GM18873 (cell line): Measurements from ENCODE around the gene LRBA.

ENCODE experiments used
- ATAC-seq: cut with Tn5 transposase; IDR thresholded peaks from one replicate; pipeline ENCODE4 v1.9.1; 2021; ENCODE audit warnings: mild to moderate bottlenecking, moderate library complexity, moderate number of reproducible peaks; ENCODE audit not compliant: unreplicated experiment, low FRiP score

LRBA gene

DNA sequence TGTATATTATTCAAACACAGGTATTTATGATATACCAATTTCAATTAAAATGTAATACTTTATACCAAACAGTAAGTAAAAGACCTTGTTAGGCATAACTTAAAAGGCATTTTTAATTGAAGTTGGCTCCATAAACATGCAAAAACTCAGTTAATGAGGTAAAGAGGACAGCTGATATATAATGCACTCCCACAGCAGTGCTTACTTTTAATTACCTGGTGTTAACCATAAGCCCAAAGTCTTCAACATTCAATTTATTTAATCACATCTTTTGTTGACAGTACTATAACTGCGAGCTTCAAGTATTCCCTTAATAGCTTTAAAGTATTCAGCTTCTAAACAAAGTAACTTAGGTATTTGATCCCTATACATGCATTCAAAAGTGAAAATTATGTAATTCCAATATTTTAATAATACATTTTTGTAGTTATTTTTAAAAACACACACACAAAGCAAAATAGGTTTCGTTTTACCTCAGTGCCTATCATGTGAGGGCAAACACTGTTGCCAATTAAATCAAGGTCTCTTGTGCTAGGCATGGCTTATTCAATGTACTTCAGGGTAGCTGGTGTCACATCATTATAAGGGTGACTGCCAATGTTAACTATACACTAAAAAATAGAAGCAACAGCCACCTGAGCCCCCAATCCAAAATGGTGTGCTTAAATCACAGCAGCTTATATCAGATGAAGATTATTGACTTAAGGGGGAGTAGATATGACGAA is 197.1 kb downstream of the LRBA start:
- ATAC-seq, result no peak

DNA sequence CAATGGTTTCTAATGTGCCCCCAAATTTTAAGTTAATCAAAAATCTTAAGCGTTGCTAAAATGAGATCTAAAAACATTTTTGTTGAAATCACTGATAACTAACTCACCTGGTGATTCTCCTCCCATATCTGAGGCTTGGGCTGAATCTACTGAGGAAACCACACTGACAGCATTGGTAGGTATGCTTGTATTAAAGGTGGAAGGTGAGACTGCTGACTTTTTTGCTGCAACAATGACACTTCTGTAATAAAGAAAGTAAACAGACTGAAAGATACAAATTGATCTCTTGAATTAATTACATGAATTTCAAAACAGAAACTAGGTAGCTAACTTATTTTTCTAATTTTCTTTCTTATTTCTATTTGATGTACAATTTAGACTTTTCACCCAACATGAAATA is 198.1 kb downstream of the LRBA start:
- ATAC-seq, result no peak

DNA sequence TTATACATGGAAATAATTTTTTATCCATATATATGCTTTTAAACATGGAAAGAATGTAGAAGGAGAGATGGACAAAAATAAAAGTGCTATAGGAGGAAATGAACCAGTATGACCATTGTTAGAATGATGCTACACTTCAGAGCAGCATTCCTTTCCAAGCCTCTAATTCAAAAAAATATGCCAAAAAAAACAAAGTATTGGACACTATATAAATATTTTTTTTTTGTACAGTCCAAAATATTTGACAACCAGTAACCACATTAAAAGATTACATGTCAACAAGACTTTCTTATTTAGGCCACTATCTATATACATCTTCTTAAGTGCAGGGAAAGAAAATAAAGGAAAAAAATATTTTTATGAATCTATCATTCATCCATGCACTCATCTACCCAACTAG is 198.6 kb downstream of the LRBA start:
- ATAC-seq, result no peak

DNA sequence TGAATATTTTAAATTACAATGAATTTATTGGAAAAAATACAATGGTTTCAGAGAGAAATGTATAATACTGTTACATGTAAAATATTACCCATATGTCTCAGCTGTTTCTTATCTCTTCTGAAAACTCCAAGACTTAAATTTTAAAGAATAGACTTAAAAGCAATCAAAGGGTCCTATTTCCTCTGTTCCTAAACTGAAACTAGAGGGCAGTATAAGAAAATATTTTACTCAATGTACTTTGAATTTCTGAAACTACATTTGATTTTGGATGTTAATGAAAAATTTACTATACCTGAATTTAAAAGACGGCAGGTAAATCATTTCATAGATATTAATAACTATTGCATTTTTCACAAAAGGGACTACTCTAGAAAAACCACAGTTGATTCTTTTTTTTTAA is 200.2 kb downstream of the LRBA start:
- ATAC-seq, result no peak

DNA sequence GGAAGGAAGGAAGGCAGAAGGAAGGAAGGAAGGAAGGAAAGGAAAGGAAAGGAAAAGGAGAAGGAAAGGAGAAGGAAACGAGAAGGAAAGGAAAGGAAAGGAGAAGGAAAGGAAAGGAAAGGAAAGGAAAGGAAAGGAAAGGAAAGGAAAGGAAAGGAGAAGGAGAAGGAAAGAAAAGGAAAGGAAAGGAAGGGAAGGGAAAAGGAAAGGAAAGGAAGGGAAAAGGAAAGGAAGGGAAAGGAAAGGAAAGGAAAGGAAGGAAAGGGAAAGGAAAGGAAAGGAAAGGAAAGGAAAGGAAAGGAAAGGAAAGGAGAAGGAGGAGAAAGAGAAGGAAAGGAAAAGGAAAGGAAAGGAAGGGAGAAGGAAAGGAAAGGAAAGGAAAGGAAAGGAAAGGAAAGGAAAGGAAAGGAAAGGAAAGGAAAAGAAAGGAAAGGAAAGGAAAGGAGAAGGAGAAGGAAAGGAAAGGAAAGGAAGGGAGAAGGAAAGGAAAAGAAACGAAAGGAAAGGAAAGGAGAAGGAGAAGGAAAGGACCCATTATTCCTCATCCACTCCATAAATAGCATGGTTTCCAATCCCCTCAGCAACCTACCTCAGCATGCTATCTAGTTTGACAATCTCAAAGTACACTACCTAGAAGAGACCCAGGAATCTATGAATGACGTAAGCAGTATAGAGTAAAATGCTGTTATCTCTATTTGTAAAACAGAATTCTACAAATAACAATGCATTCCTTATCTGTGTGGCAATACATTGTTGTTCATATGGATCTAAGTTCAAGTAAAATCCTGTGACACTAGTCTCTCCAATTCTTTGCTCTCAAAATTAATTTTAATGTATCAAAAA is 209.7 kb downstream of the LRBA start:
- ATAC-seq, result no peak

DNA sequence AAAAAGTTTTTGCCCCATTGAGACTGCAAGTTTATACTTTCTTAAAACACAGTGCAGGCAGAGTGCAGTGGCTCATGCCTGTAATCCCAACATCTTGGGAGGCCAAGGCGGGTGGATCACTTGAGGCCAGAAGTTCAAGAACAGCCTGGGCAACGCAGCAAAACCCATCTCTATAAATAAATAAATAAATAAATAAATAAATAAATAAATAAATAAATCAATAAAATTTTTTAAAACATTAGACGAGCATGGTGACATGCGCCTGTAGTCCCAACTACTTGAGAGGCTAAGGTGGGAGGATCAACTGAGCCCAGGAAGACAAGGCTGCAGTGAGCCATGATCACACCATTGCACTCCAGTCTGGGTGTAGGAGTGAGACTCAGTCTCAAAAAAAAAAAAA is 213.3 kb downstream of the LRBA start:
- no peak for ATAC-seq

DNA sequence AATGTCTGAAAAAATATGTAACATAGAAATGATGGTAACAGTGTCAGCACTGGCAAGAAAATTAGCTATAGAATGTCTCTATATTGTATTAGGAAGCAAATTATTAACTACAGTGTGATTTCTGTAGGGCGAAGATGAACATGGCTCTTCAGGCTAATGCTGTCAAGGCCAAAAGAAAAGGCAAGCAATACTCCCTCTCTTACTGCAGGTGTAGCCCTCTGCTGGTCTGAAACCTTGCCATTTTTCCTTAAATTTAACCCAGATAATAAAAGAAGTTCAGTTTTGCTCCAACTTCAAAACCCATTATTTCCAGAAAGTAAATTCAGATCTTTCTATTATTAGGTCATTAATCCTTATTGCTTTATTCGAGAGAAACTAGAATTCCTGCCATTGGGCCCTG is 215.9 kb downstream of the LRBA start:
- no peak for ATAC-seq

DNA sequence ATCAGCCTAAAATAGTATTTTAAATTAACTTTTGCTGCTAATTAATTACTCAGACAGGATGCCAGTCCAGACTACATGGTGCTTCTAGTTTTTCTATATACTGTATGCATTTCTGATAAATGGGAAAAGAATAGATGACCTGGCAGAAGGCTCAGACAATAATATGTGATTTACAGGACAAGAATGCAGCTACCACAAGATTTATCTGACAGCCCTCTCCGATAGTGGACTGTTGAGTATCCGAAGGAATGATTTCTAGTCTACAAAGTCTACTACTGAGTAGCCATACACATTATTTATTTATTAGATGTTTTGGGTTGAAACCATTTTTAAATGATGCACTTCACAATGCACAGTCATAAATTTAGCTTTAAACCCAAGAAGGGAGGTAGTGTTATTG is 220.4 kb downstream of the LRBA start:
- ATAC-seq, result no peak

DNA sequence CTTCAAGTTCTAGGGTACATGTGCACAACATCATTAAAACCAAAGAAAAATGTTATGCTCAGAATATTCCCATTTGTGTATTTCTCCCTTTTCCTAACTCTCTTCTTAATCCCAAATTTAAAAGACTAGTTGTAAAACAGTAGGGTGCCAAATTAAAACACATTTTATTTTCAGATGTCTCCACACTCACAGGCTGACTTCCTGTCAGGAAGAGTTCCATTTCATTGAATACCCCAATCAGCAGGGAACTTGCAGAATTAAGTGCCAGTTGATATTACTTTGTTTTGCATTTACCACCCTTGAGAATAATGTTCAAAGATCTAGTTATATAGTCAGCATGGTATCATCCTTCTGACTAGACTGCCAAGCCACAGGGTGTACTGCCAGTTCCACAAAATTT is 225.2 kb downstream of the LRBA start:
- ATAC-seq, result no peak

DNA sequence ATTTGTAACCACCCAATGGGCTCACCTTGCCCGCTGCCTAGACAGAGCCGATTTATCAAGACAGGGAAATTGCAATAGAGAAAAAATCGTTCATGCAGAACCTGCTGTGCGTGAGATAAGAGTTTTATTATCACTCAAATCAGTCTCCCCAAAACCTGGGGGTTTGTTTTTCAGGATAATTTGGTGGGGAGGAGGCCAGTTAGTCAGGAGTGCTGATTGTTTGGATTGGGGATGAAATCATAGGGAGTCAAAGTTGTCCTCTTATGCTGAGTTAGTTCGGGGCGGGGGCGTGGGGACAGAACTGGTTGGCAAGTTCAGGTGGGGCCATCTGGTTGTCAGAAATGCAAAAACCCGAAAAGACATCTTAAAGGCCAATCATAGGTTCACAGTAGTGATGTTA is 230.1 kb downstream of the LRBA start:
- no peak for ATAC-seq

DNA sequence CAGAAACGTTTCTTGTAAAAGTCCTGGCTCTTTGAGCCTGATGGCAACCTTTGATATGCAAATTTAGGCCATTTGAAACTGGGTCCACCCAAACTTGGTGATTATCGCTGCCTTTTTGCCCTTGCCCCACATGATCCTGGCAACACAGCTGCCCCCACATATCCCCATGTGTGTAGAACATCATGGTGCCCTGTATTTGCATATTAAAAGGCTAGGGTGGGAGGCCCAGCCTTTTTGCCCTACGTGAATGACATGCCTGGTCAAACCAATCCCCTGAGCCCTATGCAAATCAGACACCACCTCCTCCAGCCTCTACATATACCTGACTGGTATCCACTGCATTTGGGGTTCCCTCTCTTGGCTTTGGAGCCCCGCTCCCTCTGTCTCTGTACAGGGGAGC is 230.8 kb downstream of the LRBA start:
- ATAC-seq, result no peak

DNA sequence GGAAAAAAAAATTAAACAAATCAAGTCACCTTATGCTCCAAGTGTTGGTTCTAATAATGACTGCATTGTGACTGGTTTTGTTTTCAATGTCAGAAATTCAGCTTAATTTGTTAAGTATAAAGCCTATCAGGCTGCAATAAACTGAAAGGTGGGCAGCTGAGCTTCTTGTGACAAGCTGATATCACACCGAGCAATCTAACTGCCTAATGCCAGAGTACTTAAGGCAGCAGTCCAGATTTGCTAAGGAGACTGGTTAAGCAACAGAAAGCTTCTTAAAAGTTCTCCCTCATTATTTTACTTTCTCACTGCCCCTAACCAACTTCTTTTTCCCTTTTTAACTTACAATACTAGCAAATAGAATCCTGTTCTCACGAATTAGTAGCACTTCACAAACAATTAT is 232.2 kb downstream of the LRBA start:
- no peak for ATAC-seq

DNA sequence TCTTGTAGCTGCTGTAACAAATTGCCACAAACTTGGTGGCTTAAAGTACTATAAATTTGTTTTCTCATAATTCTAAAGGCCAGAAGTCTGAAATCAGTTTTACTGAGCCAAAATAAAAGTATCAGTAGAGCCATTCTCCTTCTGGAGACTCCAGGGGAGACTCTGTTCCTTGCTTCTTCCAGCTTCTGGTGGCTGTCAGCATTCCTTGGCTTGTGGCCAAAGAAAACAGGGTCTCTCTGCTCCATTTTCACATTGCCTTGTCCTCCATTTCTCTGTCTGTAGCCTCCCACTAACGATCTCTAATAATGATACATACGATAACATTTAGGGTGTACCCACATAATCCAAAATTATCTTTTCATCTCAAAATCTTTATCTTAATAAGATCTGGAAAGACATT is 232.8 kb downstream of the LRBA start:
- ATAC-seq, result no peak

DNA sequence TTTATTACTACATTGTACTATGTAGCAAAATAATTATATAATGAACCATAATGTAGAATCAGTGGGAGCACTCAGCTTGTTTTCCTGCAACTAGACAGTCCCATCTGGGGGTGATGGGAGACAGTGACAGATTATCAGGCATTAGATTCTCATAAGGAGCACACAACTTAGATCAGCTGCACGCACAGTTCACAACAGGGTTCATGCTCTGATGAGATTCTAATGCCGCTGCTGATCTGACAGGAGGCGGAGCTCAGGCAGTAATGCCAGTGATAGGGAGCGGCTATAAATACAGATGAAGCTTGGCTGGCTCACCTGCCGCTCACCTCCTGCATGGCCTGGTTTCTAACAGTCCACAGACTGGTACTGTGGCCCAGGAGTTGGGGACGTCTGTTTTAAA is 233.9 kb downstream of the LRBA start:
- no peak for ATAC-seq

DNA sequence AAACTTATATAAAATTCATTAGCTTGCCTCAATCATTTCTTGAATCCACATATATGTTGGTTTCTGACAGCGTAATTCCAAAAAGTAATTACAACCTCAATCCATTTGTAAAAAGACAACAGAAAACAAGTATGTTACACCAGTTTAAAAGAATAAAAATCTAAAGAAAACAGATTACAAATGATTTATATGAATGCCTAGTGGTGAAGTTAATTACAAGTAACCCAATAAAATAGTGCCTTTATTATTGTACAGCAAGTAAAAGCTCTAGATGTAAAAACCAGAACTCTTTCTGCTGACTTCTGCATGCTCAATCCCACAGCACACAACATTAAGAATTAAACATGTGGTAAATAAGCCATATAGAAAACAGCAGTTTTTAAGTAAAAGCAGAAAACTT is 235.4 kb downstream of the LRBA start:
- ATAC-seq, result no peak

DNA sequence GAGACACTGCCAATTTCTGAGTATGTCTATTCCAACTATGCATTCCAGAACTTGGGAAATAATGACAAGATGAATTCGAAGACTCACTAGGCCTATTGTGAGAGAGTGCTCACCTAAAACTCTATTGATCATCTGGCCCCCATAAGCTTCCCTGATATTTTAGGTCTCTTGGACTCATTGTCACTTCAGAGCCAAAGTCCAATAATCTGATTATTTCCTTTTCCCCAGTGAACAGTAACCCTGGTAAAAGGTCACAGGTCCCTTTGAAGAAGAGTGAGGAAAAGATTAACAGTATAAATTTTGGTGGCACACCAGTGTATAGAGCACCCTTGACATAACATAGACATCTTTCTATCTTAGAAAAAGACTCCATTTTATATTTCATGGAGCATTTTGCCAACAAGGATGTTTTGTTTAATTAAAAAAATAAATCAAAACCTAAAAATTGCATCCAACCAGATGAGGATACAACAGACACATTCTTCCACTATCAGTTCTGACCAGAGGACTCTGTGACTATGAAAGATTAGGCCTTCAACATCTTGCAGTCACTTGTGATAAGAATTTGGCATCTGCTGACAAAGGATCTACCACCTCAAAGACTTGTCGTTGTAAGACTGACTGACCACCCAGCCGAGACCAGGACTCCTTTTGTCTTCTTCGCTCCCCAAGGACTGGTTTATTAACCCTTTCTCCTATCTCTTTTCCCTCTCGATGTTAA is 241.2 kb downstream of the LRBA start:
- no peak for ATAC-seq

DNA sequence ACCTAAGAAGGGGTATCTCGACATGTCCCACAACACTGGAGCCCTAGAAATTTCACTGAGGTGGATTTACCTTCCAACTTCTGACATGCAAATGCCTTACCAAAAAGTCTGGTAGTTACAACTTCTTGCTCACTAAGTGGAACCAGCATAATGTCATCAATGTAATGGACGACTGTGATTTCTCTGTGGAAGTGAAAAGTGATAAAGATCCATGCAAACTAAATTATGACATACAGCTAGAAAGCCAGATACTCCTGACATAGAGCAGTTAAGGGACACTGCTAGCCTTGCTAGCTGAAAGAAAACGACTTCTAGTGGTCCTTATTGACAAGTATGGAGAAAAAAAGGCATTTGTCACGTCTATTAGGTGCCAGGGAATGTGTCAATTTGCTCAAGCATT is 242.1 kb downstream of the LRBA start:
- ATAC-seq, result no peak

DNA sequence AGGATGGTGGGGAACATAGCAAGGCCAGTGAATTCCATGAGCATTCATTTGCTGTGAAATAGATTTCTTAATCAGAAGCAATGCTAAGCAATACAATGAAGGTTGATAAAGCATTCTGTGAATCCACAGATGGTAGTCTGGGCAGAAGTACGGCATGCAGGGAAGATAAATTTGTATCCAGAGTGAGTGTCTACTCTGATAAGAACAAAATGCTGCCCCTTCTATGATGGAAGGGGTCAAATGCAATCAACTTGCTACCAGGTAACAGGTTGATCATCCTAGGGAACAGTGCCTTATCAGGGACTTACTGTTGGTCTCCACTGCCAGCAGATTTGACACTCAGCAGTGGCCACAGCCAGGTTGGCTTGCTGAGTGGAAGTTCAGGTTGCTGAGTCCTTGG is 243.7 kb downstream of the LRBA start:
- ATAC-seq, result no peak

DNA sequence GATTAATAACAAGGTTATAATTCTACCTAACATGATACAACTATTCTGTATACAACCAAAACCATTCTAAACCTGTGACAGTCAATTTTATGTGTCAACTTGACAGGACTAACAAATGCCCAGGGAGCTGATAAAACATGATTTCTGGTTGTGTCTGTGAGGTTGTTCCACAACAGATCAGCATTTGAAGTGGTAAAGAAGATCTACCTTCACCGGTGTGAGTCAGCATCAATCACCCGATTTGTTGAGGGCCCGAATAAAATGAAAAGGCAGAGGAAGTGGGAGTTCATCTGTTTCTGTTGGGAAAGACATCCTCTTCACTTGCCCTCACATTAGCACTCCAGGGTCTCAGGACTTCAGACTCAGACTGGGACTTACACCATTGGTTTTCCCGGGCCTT is 245.2 kb downstream of the LRBA start:
- ATAC-seq, result no peak

DNA sequence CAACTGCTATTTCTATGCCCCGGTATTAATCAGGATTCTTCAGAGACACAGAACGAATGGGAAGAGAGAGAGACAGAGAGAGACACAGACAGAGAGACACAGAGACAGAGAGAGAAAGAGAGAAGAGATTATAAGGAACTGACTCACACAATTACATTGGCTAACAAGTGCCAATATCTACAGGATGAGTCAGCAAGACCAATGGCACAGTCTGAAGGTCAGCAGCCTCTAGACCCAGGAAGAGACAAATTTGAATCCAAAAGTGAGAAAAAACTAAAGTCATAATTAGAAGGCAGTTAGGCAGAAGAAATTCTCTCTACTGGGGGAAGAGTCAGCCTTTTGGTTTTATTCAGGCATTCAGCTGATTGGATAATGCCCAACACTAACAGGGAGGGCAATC is 245.8 kb downstream of the LRBA start:
- ATAC-seq, result no peak

DNA sequence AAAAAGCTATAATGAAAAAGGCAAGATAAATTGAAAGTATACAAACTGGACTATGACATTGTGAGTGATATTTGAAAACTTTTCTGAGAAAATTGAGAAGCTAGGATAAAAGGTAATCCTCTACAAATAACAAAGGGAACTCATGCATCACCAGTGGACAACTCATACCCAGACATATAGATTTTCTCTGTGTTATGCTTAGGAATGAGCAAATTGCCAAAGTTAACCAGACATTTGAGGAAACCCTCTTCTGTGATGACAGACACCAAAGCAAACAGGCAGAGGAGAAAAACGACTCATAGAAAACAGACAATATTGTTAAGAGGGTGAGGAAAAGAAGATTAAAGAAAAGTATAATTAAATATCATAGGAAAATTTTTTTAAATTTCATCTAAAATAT is 246.6 kb downstream of the LRBA start:
- no peak for ATAC-seq

DNA sequence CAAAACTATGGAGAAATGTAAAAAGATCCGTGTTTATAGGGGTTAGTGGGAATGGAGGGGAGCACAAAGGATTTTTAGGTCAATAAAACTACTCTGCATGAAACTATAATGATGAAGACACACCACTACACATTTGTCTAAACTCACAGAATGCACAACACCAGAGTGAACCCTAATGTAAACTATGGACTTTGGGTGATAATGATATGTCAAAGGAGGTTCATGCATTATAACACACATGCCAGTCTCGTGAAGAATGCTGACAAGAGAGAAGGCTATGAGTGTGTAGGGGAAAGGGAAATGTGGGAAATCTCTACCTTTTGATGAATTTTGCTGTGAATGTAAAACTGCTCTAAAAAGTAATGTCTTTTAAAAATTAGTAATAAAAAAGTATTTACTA is 249.9 kb downstream of the LRBA start:
- ATAC-seq, result no peak
